Thoracic aorta endothelial cell (primary cell): ENCODE results near the gene MTIF3. TPM values are rescaled to one million over a fixed set of nuclear protein-coding genes. Genes with fewer than 3 reads are reported as not detected.

Source experiments
- small RNA-seq: library from RNA; depleted of rRNA; stranded (forward); fragments of <200 nt; gene quantifications from one replicate; pipeline ENCODE3, GENCODE V24; 2012
- total RNA-seq: library from RNA; depleted of rRNA; stranded (reverse); fragments of >200 nt; gene quantifications from 2 replicates; pipeline ENCODE4 v1.2.3, GENCODE V29; 2012

MTIF3 gene
- 49.2 and 50.8 TPM in 2 replicates for total RNA-seq

GRCh38 chr13:27449936-27450828 is at the start of gene MTIF3:
TSS of gene MTIF3 (minus strand) at chr13:27450564. CDS start at chr13:27440448, 10,116 bp downstream.

DNA sequence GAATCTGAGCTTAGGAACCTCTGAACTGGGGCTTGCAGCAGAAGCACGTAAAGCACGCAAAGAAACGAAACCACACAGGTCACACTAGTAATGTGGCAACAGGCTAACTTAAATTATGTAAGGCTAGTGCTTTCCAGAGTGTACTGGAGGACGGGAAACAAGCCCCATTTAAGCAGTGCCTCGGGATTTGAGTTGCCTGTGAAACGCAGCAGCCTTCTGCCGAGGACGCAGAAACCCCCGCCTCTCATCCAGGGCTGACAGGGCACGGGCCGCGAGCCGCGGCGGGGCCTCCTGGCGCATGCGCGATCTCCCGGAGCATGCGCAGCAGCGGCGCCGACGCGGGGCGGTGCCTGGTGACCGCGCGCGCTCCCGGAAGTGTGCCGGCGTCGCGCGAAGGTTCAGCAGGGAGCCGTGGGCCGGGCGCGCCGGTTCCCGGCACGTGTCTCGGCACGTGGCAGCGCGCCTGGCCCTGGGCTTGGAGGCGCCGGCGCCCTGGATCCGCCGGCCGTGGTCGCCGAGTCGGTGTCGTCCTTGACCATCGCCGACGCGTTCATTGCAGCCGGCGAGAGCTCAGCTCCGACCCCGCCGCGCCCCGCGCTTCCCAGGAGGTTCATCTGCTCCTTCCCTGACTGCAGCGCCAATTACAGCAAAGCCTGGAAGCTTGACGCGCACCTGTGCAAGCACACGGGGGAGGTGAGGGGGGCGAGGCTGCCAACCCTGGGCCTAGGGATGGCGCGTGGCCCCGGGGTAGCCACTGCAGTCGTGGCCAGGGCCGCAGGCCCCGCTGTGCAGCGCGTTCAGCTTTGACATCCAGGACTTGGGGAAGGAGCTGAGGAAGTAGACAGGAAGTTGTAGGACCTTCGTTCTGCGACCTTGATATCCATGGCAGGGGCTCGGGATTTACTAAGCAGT is 25.9 kb downstream of the MTIF3 start, which contains the start of gene GTF3A:
Gene GTF3A, plus strand, starts transcription at position 374 of the 912 bp plus-strand sequence.

Small RNA genes within 50 kb of the gene (small RNA-seq; reads per million reads assigned to genes)
- gene RNU6-63P (not detected), gene RNY1P1 (not detected)

Other genes with a start within 250 kb of the MTIF3 start
- 850 and 902 TPM in 2 replicates for gene RPL21, start 199.0 kb downstream of the MTIF3 start, total RNA-seq
- gene RASL11A, start 179.7 kb downstream of the MTIF3 start, total RNA-seq, result 1.5 and 2.2 TPM in 2 replicates
- gene GTF3A, start 25.9 kb downstream of the MTIF3 start, total RNA-seq, result 109 and 116 TPM in 2 replicates
- gene LNX2, start 170.0 kb upstream of the MTIF3 start, total RNA-seq, result 16.2 and 17.6 TPM in 2 replicates
- gene POLR1D, start 171.3 kb upstream of the MTIF3 start, total RNA-seq, result 122 and 151 TPM in 2 replicates